Breast epithelium (tissue), 4 donors: ENCODE measurements around the gene MAP1LC3B. TPM values are rescaled to one million over a fixed set of nuclear protein-coding genes. Genes with fewer than 3 reads are reported as not detected.

Source experiments
- DNase-seq, 2 donors: peaks; one replicate each; pipeline ENCODE4 v3.0.0-alpha.2; 2019; ENCODE audit warnings: low spot score in 2 of 2
- H3K27ac ChIP-seq, 2 donors: fragments of 200-600 bp; sonication (generic) in 1 of 2; one replicate each; pipeline ENCODE4 v1.5.1; 2016 to 2019; ENCODE audit warnings: mild to moderate bottlenecking in 1 of 2
- H3K27me3 ChIP-seq, 2 donors: fragments of 200-600 bp; sonication (generic) in 1 of 2; one replicate each; pipeline versions ENCODE4 v1.5.1 to v1.6.0; 2017 to 2019; ENCODE audit warnings: control low read depth in 1 of 2, mild to moderate bottlenecking in 1 of 2
- H3K36me3 ChIP-seq: fragments of 200-600 bp; one replicate; pipeline ENCODE4 v1.5.1; 2019
- H3K4me1 ChIP-seq, 2 donors: fragments of 200-600 bp; sonication (generic); one replicate each; pipeline ENCODE4 v1.5.1; 2016 to 2019; ENCODE audit warnings: control low read depth in 1 of 2
- H3K4me3 ChIP-seq, 3 donors: fragments of 200-600 bp; sonication (generic); 1 replicate in 2 of 3; 2 replicates in 1 of 3; pipeline ENCODE4 v1.5.1; 2016 to 2019; ENCODE audit warnings: mild to moderate bottlenecking in 3 of 3, moderate library complexity in 2 of 3
- H3K9me3 ChIP-seq, 2 donors: fragments of 200-600 bp; sonication (generic) in 1 of 2; one replicate each; pipeline ENCODE4 v1.5.1; 2016 to 2019; ENCODE audit warnings: control low read depth in 1 of 2
- CTCF ChIP-seq, 3 donors: fragments of 450-650 bp; IDR thresholded peaks; one replicate each; pipeline ENCODE4 v1.5.1; 2016 to 2017; ENCODE audit warnings: antibody characterized with exemption in 3 of 3, mild to moderate bottlenecking in 3 of 3, moderate library complexity in 3 of 3
- POLR2A ChIP-seq: fragments of 450-650 bp; IDR thresholded peaks from one replicate; pipeline ENCODE4 v1.6.1; 2016; ENCODE audit warnings: antibody characterized with exemption, mild to moderate bottlenecking, moderate library complexity
- POLR2AphosphoS5 ChIP-seq, 3 donors: sonication (generic); formaldehyde crosslinking; IDR thresholded peaks; one replicate each; pipeline ENCODE4 v1.6.1; 2017; ENCODE audit warnings: antibody characterized with exemption in 3 of 3
- intact Hi-C: fragments of 100-400 bp; cut with DNase I; formaldehyde crosslinking; loops from one replicate; pipeline ENCODE4 v1.15.1; 2023; ENCODE audit warnings: low total_unique reads
- total RNA-seq, 3 donors: library from RNA; depleted of rRNA; stranded (reverse); fragments of >200 nt; gene quantifications; one replicate each; pipeline ENCODE4 v1.1.0, GENCODE V29; 2016

The MAP1LC3B gene
- total RNA-seq, 3 donors from 2014 or later = 58.0 to 72.3 (median 69.1) TPM

- H3K36me3 ChIP-seq = no peaks in the 10 kb centered on the region
- no peaks in the 10 kb centered on the region for H3K27me3 ChIP-seq
- no peak overlapping the region for H3K4me3 ChIP-seq
- intact Hi-C loops = no loop called here
- no peak overlapping the region for H3K27ac ChIP-seq
- no peaks in the 10 kb centered on the region for H3K4me1 ChIP-seq
- no peak for DNase-seq
- TF ChIP-seq CTCF (IDR thresholded peaks at IDR 0.05) (no peak), POLR2A (no peak), POLR2AphosphoS5 (IDR thresholded peaks at IDR 0.05) (no peak)
- H3K9me3 ChIP-seq = no peaks in the 10 kb centered on the region
Measured at GRCh38 chr16:87443964-87444363, 51.8 kb downstream of the MAP1LC3B start.

GRCh38 chr16:87445486-87445885 is 53.4 kb downstream of the MAP1LC3B start:
- H3K4me3 ChIP-seq = no peak overlapping the region
- intact Hi-C loops = no loop called here
- no peaks in the 10 kb centered on the region for H3K9me3 ChIP-seq
- H3K36me3 ChIP-seq = no peaks in the 10 kb centered on the region
- no peak overlapping the region for H3K27ac ChIP-seq
- DNase-seq = no peak
- H3K4me1 ChIP-seq = no peaks in the 10 kb centered on the region
- H3K27me3 ChIP-seq = no peaks in the 10 kb centered on the region
- TF ChIP-seq POLR2AphosphoS5 (IDR thresholded peaks at IDR 0.05) = no peak

GRCh38 chr16:87446479-87446878 is 54.3 kb downstream of the MAP1LC3B start:
- Histone ChIP-seq H3K27me3 (no peaks in the 10 kb centered on the region), H3K36me3 (no peaks in the 10 kb centered on the region), H3K9me3 (no peaks in the 10 kb centered on the region), H3K4me3 (no peak overlapping the region), H3K4me1 (no peaks in the 10 kb centered on the region), H3K27ac (no peak overlapping the region)
- TF ChIP-seq CTCF (IDR thresholded peaks at IDR 0.05) (no peak), POLR2A (no peak), POLR2AphosphoS5 (IDR thresholded peaks at IDR 0.05) (no peak)
- DNase-seq = no peak
- intact Hi-C loops = no loop called here

GRCh38 chr16:87447323-87447722 is 55.2 kb downstream of the MAP1LC3B start:
- Histone ChIP-seq H3K9me3 (no peaks in the 10 kb centered on the region), H3K27ac (no peak overlapping the region), H3K27me3 (no peaks in the 10 kb centered on the region), H3K36me3 (no peaks in the 10 kb centered on the region), H3K4me1 (no peaks in the 10 kb centered on the region), H3K4me3 (no peak overlapping the region)
- intact Hi-C loops = no loop called here
- no peak for DNase-seq
- TF ChIP-seq POLR2A (no peak), CTCF (IDR thresholded peaks at IDR 0.05) (no peak)

GRCh38 chr16:87448866-87449265 is 56.7 kb downstream of the MAP1LC3B start:
- H3K27me3 ChIP-seq = no peaks in the 10 kb centered on the region
- intact Hi-C loops = no loop called here
- TF ChIP-seq POLR2AphosphoS5 (IDR thresholded peaks at IDR 0.05) = no peak
- no peak for TF ChIP-seq POLR2A
- no peak for TF ChIP-seq CTCF (IDR thresholded peaks at IDR 0.05)
- no peaks in the 10 kb centered on the region for H3K36me3 ChIP-seq
- DNase-seq = no peak
- no peak overlapping the region for H3K27ac ChIP-seq
- H3K4me1 ChIP-seq = no peaks in the 10 kb centered on the region
- H3K9me3 ChIP-seq = no peaks in the 10 kb centered on the region
- H3K4me3 ChIP-seq = no peak overlapping the region

GRCh38 chr16:87451563-87452210 is 59.6 kb downstream of the MAP1LC3B start:
- TF ChIP-seq POLR2A (no peak), CTCF (IDR thresholded peaks at IDR 0.05) (no peak), POLR2AphosphoS5 (IDR thresholded peaks at IDR 0.05) (no peak)
- H3K27me3 ChIP-seq = no peaks in the 10 kb centered on the region
- no peak overlapping the region for H3K27ac ChIP-seq
- H3K4me3 ChIP-seq = no peak overlapping the region
- no peaks in the 10 kb centered on the region for H3K4me1 ChIP-seq
- no peaks in the 10 kb centered on the region for H3K36me3 ChIP-seq
- no peaks in the 10 kb centered on the region for H3K9me3 ChIP-seq
- no peak for DNase-seq
- intact Hi-C loops = no loop called here
